NAMALWA (cell line): Measurements from ENCODE around the gene PLCZ1.
"Not testable (repeated sequence)": the region's sequence is repeated elsewhere in the genome, so short reads cannot be mapped to it uniquely, and the experiment has no call there.

ENCODE experiments used
- DNase-seq: peaks from one replicate; pipeline ENCODE4 v3.0.0-alpha.2; 2015; ENCODE audit warnings: low spot score

The PLCZ1 gene

DNA sequence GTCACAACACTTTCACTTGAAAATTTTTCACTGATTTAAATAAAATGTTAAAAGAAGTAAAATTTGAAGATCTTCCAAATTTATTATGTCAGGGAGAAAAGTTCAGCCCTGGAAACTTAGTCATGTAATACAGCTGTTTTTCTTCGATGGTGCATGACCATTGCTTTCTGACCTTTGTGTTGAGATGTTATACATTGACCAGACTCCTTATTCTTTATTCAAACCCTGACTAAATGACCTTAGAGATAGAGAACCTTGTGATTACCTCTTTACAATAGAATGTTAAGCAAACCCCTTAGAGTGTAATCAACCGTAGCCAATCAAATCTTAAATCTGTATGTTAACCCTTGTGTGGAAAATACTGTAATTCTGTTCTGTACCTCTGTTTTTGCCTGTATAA lies 34.5 kb downstream of the PLCZ1 start:
- no peak for DNase-seq

DNA sequence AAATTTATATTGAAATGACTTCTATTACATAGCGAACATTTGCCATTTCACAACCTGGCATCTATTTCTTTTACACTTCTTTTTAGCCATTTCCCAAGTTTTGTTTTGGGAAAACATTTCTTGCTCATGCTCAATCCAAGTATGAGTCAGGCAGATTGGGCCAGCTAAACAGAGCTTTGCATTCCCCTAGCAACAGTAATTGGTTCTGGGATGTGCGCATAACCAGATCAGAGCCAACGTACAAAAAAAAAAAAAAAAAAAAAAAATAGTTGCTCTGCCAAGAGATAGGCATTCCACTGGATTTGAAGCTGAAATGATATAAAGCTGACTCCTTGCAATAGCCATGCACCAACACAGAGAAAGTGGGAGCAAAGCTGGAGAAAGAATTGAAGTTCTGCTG lies 37.5 kb downstream of the PLCZ1 start:
- no peak for DNase-seq

DNA sequence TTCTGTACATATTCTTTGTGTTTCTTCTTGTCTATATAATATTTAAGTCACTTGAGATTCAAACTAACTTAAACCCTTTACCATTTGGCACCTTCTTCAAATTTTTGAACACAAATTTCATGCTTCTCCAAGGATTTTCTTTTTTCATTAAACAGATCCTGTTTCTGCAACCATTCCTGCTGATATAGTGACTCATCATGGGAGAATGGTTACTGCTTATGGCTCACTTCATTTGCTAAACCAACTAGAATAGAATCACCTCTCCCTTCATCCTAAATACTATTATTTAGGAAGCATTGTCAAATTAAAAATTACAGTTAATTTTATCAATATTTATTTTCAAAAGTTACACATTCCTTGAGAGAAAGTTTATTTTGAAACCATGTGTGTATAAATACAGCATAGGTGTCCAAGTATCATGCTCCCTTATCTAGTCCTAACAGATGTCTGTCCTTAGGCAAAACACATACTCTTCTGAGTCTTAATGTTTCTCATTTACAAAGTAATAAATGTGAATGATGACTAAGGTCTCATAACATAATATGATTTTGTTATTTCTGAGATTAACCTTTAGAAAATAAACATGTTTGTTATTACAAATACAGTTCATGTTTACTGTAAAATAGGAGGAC lies 40.7 kb downstream of the PLCZ1 start:
- no peak for DNase-seq

DNA sequence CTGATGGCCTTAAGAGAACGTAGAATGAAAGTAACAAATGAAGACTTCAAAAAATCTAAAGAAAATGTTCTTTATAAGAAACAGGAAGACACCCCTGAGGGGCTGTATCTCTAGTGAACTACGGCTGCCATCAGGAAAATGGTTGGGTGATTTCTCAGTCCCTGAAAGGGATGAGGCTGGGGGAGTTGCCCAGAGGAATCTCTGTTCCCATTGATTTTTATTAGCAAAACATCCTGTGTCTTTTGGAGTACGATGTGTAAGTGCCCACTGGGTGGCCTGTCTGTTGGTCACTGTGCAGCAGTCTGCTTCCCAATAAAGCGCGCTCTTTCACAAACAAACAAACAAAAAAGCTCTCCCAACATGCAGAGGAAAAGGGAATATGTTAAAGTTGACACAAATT lies 43.8 kb downstream of the PLCZ1 start:
- DNase-seq, result not testable (repeated sequence)

DNA sequence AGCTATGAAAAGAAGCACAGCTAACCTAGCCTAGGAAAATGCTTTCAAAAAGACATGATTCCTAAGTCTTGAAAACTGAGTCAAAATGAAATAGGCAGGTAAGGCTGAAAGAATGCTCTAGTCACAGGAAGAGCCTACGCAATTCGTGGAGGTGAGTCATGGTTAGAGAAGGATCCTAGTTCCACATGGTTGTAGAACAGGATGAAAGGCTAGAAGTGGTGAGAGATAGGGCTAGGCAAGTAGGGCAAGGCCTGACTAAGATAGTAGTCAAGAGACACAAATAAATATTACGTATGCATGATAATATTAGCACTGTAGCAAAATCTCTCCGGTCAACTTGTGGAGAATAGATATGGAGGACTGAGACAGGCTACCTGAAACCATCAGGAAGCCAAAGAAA lies 47.2 kb downstream of the PLCZ1 start:
- DNase-seq, result no peak

DNA sequence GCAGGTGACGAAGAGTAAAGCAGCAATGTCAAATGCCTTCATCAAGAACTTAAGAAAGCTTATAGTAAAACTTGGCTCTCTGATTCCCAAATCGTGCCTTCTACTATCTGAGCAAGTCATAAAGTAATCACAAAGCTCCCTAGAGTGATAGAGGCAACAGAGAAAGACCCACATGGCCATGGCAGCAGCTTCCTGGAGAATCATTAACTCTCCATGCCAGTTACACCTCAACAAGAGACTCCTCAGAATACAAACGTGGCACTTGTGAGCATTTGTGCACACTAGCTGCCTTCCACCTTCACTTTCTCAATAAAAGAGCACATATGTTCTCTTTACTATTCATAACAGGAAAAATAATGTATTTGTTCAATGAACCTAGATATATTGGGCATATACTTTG lies 48.0 kb downstream of the PLCZ1 start:
- no peak for DNase-seq

DNA sequence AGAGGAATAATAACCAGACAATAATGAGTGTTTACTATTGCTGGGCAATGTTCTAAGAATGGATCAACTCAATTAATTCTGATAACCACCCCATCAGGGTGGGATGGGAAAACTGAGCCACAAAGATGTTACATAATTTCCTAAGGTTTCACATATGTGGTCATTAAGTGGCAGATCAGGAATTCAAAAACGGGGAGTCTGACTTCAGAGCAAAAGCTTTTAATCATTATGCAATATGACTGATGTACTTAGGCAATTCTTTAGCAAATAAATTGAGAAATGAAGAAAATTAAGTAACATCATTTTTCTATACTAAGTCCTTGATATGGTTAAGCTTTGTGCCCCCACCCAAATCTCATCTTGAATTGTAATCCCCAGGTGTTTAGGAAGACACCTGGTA lies 53.4 kb downstream of the PLCZ1 start:
- DNase-seq, result no peak

DNA sequence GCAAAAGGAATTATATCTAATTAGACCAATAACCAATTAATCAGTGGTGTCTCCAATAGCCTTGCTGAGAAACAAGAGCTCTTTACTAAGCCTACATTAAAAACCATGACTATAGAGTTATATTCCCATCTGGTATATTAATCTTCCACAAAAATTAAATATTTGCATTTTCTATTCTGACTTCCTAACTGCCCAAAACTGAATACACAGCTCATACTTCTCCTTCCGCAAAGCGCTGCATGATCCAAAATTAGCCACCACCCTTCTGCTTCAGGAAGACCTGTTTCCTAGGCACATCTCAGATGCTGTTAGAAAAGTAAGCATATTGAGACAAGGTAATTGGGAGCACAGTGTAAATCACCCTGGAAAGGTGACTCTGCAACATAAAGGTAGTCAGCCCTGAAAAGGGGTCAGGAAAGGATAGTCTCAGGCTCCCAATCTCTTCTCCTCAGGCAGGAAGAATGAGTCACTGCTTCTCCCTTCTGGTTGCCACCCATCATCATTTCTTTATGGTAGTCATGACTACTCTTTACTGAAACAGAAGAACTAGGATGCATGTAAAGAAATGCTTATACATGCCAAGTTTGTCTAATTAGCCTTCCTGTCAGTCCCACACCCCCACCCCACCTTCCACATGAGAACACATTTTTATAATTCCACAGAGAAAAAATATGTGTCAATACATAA lies 54.3 kb downstream of the PLCZ1 start:
- DNase-seq, result no peak

DNA sequence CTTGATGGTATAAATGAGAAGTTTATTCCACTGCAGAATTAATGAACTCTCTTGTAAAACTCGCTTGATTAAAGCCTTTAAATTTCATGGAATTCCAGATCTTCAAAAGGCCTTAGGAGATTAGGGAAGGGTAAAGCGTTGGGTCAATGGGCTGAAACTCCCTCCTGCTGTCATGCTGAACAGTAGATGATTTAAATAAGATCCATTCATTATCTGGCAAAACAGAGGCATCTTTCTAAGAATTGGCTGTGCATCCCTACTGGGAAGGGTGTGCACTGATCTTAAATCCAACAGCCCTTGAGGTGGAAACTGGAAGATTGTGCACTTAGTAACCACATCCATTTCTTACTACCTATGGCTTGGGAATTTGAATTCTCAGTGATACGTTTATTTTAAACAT lies 56.0 kb downstream of the PLCZ1 start:
- DNase-seq, result no peak

DNA sequence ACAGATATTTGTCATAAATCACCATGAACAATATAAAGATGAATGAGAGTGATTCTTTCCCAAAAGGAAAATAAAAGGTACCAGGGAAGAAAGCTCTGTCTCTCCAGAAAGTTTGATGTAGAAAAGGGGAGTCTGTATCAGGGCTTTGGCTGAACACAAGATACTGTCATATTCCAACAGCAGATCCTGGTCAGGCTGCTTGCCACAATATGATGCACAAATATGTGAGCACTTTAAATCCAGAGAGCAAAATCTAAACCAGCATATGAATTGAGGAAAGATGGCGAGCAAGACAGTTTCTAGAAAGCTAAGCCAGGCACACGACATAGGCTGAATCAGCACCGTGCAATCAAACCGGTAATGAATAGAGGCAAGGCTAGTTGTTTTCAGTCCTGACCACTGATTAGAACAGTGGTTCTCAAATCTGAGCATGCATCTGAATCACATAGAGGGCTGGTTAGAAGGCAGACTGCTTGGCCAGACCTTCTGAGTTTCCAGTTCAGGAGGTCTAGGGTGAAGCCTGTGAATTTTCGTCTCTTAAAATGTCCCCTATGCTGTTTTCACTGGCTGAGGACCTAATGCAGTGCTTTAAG lies 60.7 kb downstream of the PLCZ1 start:
- DNase-seq, result no peak

DNA sequence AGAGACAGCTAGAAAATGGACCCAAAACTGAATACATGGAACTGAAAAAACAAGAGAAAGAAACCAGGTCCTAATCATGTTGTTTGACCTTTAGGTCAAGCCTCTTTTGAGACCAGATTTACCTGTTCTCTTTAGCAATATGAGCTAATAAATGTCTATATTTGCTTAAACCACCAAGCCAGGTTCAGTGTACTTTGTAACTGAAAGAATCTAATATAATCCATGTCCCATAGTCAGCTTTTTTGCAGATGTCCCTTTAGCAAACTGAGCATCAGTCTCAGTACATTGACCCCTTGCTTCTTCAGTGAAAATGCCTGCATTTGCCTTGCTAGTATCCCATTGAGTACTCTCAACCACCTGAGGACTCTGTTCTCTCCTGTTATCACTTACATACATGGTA lies 61.7 kb downstream of the PLCZ1 start:
- DNase-seq, result no peak

DNA sequence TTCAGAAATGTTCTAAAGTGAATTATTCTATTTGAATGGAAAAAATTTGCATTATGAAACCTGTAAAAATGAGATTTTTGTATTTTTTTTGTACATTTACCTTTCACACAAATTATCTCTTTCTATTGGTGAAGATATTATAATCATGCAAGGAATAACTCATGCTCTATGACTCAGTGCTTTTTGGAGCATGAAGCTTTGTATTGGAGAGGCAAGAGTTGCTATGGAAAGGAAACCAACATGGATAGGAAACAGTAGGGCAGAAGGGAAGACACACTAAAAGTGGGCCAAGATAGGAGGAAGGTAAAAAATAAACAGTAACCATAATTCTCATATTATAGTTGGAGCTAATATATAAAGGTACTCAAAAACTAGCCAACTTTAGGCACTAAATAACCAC lies 79.0 kb downstream of the PLCZ1 start:
- no peak for DNase-seq

DNA sequence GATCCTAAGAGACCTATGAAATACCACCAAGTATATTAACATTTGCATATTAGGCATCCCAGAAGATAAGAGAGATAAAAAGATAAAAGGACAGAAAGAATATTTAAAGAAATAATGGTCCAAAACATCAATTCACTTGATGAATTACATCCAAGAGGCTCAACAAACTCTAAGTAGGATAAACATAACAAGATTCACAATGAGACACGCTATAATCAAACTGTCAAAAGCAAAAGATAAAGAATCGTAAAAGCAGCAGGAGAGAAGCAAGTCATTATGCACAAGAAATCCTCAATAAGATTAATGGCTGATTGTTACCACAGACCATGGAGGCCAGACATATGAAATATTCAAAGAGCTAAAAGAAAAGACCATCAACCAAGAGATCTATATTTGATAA lies 79.6 kb downstream of the PLCZ1 start:
- DNase-seq, result no peak

DNA sequence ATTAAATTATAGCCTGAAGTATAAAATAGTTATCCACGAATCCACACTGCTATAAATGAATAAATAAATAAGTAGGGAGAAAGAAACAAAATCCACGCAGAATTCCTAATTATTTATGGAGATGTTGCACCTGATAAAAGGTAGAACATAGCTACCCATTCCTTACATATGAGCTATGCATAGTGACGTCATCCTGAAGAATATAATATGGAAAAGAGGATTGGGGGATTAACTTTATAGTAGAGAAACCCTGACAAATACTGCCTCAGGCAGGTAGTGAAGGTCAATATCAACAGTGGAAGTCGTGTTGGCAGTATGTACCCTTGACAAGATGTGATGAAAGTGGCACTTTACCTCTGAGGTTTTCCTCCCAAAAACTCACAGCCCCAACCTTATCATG lies 82.5 kb downstream of the PLCZ1 start:
- no peak for DNase-seq

DNA sequence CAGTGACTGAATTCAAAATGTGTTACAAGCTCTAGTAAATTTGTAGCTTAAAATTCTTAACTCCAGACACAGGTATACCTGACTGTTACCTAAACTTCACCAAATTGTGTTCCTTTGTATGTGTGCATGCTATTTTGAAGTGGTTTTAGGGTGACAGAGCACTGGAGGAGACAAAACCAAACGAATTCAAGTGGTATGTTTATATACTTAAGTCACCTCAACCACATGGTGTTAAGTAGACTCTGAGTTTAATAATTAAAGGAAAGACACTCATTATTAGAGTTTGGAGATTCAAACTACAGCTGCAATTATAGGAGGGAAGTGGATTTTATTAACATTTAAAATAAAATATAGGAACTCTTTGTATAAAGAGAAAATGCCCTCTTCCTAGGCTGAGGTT lies 84.3 kb downstream of the PLCZ1 start:
- no peak for DNase-seq

DNA sequence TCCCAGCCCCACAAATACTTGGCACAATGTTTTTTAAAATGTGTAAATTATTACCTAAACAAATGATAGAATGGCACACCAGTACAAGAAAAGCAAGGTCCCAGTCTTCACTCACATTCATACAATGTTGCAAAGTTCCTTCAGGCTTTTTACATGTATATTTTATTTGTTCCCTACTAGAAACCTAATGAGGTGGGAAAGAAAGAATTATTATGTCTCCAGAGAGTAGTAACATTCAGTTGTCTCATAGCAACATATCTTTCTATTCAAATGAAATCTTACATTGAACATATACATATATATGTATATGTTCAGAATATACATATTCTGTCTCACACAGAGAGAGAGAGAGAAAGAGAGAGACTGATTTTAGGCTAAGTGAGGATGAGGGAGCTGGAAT lies 85.2 kb downstream of the PLCZ1 start:
- DNase-seq, result no peak

DNA sequence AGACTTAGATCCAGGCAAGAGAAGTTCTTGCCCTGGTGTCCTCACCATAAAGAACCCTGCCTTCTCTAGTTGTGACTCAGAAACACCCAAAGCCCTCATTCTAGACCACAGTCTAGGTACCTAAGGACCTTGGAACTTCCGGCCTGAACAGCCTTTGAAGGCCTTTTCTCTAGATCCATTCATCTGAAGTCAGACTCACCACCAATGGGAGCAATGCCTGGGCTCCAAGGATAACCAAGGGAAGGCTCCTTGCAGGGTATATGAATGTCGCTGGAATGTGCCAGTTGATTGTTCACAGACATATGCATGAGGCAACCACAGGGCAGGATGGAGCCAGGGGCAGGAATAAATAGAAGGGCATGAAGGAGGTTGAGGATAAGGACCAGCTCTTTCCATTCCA lies 86.3 kb downstream of the PLCZ1 start:
- DNase-seq, result no peak

DNA sequence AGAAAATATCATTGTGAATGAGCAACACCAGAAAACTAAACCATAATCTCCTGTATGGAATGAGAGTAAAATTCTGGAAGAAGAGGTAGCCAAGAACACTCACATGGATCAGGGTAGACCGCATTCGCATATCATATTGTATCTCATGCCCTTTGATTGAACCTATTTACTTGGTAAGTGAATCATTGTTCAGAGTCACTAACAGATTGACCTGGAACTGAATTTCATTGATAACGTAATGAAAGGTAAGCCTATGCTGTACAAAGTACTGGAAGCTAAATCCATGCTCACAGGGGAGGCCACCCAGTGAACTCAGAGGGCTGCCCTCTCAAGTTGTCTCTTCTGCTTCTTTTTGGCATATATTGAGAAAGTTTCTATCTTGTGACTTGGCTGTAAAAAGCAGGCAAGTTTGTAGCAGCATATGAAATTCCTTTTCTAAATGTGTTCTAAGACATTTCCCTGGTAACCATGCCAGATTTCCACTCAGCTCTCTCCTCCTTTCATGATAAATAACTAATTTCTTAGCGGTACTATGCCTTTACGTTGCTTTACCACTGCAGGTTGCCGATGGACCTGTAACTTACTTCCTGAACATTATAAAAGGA lies 91.4 kb downstream of the PLCZ1 start:
- no peak for DNase-seq

DNA sequence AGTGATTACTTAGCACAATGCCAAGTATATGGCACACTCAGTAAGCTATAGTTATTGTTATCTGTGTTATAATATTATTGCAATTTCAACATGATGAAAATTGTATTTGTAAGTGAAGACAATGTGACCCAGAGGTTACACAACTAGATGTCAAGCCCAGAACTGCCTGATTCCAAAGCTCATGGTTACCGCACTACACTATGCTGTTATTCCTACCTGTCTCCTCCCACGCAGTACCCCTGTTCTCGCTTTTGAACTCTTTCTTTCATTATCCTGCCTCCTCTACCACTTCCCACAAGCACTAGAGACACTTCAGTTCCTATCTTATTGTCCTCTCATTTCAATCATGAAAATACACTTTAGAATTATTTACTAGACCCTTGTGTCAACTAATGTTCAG lies 93.2 kb downstream of the PLCZ1 start:
- no peak for DNase-seq

DNA sequence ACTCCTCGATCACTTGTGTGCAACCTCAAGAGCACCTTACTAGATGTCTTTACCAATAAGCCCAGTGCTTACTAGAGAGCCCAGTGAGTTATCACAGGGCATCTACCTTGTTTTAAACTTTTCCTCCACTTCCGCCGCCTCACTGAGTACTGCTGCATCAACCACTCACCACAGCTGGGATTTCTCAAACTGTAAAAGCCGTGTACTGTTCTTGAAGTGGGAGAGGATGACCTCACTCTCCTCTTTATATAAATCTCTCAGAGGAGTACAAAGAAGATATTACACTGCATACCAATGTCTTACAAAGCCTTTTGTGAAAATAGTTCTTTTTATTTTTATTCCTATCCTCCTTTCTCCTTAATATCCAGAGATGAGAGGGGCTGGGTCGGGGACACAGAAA lies 94.1 kb downstream of the PLCZ1 start:
- no peak for DNase-seq

DNA sequence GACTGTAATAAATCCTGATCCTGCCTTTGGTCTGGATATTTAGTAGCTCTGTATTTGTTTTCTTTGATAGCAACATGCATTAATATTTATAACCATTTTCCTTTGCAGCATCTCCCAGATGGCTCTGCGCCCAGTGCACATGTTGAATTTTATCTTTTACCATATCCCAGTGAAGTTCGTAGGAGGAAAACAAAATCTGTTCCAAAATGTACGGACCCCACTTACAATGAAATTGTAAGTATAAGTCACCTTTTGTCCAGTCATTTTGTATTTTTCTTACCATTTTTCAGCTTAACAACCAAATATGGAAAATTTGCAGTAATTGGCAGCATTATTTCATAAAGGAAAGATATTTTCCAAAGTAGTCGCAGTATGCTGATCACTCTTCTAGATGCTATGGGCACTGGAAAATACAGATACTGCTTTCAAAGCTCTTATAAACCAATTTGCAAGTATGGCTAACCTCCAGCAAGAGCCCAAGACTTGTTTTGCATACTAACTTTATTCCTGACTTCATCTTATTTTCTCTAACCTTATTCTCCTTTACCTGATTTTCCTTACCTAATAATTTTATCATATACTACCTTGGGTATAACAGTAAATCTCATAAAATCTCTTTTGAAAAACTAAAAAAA lies 97.4 kb downstream of the PLCZ1 start:
- no peak for DNase-seq

DNA sequence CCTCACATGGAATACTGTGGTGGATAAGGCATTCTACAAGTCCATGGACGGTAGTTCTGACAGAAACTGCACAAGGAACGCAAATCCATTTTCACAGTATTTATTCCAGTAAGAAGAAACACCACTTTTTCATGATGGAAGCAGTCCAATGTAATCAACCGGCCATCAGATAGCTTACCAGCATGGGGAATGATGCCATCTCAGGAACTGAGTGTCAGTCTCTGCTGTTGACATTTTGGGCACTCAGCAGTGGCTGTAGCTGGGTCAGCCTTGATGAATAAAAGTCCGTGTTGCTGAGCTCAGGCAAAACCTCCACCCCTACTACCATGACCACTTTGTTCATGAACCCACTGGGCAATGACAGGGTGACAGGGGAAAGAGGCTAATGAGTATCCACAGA lies 103.4 kb downstream of the PLCZ1 start:
- no peak for DNase-seq
